ENCODE measurements around the gene ANKRD1.

ANKRD1 gene

DNA sequence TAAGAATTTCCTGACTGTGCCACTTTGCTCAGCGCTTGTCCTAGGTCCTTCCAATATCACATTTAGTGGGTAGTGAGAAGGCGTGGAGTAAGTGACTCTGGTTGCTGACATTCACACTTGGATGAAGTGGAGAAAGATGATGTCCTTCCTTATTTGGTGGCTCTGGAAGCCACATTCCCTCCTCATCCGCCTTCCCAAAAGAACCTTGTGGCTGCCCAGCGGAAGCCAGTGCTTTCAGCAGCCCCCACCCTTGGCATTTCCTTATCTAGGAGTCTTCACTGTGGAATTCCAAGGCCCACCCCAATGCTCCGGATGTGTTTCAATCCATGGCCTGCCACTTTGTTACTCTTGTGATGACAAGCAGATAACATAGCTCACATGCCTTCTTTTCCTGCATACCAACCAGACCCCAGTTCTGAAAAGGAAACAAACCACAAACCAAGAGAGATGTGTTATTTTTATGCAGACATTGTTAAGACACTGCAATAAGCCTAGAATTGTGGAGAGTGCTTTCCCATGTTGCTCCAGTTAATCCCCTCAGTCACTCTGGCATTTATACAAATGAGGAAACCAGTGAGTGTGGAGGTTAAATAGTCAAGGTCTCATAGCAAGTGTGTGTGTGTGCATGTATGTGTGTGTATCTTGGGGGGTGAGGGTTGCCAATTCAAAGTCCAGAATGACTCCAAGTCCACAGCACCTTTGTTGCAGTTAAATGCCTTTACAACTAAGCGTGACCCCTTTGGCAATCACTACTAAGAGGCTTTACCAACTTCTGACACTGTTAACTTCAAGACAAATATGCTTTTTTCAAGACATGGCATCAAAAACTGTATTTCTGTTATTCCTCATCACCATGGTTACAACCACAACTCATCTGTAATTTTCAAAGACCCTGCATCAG lies 10.3 kb upstream of the ANKRD1 start:
- DNase-seq, result no peak

DNA sequence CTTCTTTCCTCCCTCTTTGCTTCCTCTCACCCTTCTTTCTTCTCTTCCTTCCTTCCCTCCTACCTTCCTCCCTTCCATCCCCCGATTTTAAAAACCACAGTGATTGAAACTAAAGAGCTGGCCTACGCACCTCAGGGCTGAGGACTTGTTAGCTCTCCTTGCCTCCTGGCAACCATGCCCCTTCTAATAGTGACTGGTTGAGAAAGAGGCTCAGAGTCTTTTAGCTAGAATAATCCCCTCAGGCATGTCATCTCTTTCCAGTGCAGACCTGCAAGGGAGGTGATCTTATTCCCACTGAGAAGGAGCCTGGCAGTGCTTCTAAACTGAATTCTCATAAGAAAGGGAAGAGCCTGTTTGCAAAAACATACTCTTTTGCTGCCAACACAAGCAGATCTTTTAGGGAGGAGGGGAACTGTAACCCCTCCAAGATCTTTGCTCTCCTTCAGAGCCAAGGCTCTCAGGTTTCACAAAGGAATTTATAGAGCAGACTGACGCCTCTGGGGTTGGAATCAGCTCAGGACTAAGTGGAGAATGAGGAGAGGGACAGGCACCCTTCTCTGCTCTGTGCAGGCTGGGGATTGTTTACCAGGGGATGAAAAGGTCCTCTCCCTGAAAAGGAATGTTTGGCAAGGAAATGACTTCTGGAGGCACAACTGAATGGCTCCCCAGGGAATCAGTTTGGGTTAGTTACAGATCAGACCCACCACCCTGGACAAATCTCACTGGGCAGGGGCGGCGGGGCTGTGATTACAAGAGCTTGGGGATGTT lies 9.4 kb upstream of the ANKRD1 start:
- no peak for DNase-seq

GRCh38 chr10:90929179-90929578 lies 8.3 kb upstream of the ANKRD1 start:
- DNase-seq, result no peak

DNA sequence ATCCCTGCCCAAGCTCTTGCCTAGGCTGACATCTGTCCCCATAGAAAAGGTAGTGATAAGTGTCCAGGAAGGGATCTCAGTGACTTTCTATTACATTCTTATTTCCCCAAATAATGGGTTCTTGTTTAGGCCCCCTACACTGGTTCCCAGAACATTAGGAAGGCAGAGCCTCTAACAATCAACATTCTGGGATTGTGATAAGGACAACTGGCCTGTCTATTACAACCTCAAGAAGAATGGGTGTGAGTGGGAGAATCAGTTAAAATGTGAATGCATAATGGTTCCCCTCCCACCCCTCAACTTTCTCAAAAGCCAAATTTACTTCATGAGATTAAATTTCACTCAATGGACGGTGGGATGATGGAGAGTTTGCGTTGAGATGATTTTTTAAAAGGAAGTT lies 6.4 kb upstream of the ANKRD1 start:
- no peak for DNase-seq

DNA sequence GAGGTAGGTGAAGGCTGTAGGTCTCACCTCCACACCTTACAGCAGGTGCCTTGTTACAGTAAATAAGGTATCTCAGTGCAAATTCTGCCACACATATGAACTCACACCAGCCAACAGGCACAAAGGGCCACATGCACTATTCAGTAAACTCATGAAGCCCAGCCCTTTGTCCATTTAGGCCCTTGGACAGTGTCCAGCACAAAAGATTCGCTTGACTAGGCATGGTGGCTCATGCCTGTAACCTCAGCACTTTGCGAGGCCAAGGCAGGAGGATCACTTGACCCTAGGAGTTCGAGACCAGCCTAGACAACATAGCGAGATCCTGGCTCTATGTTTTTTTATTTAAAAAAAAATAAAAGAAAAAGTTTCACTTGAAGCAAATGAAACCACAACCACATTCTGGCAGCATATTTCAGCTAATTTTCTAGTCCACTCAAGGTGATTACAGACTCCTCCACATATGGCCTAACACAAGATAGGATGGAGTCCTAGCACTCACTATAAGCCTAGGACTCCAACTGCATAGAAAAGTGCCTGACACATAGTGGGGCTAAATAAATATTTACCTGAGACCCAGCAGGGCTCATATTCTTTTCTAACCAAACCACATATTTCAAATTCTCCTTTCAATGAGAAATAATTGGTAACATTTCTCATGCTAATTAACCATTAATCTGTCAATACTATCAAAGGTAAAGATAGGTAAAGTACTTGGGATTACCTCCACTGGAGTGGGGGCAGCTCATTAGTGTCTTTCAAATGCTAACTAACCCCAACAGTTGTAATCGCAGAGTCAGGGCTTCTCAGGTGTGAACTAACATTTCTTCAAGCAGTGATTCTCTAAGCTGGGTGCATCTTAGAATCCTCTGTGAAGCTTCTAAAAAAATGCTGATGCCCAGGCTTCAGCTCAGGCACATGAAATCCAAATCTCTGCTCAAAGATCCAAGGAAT lies 4.5 kb upstream of the ANKRD1 start:
- no peak for DNase-seq

DNA sequence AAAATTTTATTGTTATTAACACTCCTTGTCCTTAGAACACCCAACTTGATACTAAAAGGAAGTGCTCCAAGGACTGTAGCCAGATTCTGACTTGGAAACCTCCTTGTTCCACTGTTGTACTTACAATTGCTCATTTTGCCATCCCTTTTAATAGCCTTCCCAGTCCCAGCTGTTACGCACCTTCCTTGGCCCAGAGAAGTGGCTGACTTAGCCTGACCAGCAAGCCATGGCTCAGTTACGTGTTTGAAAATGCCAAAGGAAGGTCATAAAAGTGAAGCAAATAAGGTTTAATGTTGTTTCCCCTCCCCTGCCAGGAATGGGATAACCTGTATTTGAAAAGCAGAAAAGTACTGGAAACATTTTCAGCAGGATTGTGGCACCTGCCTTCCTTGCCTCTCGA lies 3.7 kb upstream of the ANKRD1 start:
- no peak for DNase-seq

- DNase-seq, result no peak
Observed at GRCh38 chr10:90923111-90923731, 2.3 kb upstream of the ANKRD1 start.

DNA sequence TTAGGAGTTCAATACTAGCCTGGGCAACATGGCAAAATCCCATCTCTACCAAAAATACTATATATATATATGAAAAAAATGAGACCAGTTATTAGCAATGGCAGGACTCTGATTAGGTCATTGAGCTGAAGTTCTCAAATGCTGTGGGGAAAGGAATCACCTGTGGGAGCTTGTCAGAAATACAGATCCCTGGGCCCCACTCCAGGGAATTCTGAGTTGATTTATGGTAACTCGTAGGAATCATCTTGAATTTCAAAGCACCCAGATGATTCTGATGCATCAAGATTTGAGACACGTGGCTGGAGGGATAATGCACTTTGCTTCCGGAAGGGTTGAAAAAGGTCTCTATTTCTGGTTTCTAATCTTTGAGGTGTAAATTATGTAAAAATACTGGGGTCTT lies 1.0 kb upstream of the ANKRD1 start:
- no peak for DNase-seq

DNA sequence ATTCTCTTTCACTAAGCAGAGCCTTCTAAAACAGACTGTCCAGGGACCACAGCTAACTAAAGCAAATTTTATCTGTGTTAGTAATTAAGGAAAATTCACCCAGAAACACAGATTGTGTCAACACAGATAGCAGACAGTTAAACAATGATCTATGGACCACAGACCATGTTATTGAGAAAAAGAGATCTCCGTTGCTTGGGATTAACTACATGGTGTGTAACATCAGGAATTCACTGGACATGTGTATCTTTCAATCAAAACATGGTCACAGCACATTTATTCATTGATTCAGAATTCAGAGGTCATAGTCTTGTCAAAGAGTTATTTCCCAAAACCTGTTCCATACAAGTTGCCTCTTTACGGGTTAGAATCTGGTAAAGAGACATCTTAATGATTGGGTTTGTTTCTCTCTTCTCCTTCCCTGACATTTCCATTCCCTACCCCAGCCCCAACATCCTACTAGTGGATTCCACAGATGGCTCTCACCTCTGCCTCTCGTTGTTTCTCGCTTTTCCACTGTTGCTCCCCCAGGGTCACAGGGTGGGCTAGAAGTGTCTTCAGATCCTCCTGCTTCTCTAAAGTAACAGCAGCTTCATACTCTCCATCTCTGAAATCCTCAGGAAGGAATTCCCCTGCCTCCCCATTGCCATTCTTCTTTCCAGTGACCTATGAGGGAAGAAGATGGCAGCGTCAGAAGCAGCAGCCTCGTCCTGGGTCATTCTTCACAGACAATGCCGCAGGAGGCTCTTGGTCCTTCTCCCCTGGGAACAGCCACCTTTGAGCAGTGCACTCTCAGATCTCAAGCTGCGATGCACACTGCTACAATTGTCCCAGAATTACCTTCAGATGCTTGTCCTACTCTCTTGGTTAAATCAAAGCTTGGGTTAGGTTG lies 958 bp downstream of the ANKRD1 start:
- DNase-seq, result no peak

DNA sequence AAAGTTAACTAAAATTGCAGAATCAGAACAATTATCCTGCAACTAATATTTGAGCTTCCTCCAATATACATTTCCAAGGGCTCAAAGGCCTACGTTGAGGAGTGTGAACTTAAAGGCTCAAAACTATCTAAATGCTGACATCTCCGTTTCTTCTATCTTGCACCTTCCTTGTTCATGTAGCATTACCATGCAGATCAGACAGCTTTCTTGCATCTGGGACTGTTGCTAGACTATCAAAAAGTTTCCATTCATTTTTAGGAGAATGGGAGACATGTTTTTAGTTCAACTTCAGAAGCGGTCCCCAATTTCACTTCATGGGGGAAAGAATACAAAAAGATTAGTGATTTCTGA lies 2.9 kb downstream of the ANKRD1 start:
- DNase-seq, result no peak

DNA sequence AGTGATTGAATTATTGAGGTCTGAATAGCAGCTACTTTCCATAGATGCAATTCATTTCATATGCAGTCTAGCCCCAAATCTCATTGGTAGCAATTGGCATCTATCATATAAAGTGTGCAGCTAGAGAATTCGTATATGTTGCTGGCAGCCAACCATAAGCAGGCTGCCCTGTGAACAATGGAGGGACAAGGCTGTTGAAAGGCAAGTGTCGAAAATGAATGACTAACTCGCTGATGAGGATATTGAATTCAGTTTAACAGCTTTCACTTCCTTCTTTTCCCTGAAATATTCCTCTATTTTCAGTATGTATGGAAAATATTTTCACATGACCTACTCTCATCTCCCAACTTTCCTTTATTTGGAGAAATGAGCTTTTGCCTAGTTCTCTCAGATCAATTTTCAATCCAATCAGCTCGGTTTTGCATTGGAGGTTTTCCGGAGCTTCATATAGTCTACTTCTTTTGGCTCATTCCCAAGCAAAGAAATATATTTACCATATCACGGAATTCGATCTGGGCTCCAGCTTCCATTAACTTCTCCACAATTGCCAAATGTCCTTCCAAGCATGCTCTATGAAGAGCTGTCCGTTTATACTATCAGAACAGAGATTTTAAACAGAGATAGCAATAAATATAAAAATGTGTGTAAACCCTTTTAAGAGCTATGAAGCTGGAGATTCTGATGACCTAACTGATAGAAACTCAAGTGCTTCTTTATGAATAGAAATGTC lies 3.5 kb downstream of the ANKRD1 start:
- no peak for DNase-seq

DNA sequence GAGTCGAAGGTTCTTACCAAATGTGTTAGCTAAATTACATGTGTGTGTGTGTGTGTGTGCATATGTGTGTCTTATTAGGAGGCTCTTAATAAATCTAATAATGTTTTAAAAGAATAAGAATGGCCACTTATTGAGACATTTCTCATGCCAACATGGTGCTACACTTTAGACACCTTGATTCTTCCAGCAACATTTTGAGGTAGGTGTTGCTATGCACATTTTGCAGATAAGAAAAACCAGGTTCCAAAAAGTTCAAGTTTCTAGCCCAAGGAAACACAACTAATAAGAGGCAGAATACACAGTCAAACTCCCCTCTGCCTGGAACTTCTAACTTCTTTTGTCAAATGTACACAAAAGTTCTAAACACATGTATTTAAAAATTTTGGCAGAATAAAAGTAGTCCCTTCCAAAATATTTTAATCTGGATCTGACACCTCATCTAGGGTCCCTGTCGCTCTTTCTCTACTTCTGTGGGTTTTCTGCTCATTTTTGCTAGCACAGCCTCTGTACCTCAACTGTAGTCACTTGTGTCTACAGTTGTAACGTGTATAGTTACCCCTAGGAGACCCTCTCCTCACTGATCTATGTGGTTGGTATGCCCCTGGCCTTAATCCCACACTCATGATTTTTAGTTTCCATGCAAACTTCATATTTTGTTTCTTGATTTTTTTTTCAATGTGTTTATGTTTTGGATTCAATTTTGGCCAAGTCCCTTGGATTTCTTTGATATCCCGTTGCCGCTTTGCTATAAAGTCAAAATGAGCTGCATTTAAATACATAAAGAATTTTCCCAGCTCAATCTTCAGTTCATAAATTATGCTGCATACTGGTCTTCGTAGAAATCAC lies 4.3 kb downstream of the ANKRD1 start:
- no peak for DNase-seq

GRCh38 chr10:90915766-90916075 lies 5.2 kb downstream of the ANKRD1 start:
- DNase-seq, result no peak

DNA sequence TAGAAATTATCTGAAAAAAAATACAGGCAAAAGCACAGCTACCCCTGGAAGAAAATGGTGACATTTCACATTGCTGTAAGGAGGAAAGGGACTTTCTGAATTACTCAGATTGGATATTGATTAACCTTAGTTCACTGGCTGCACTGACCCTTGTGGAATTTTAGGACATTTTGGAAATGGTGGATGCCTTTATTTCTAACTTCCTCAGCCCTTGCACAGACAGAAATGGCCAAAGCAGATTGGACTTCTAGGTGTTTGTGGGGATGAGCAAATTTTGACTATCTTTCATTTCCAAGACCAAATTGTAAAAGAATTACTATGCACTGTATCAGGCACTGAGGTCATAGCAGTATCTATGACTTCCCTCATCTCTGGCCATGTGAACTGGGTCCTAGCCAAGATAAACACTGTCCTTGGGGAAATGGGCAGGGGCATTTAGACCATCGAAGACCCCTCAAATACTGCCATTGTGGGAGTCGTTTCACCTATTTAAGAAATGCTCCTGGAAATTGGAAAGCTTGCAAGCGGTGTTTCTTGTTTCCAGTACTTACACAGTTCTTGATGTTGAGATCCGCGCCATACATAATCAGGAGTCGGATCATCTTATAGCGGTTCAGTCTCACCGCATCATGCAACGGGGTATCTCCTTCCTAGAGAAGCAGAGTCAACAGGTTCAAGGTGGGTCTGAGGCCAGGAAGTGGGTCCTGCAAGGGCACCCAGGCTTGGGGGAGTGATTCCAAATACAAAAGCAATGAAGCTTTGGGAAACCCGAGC lies 5.7 kb downstream of the ANKRD1 start:
- no peak for DNase-seq

- no peak for DNase-seq
Observed at GRCh38 chr10:90913774-90914420, 7.0 kb downstream of the ANKRD1 start.

GRCh38 chr10:90912854-90913479 lies 7.9 kb downstream of the ANKRD1 start:
- no peak for DNase-seq

DNA sequence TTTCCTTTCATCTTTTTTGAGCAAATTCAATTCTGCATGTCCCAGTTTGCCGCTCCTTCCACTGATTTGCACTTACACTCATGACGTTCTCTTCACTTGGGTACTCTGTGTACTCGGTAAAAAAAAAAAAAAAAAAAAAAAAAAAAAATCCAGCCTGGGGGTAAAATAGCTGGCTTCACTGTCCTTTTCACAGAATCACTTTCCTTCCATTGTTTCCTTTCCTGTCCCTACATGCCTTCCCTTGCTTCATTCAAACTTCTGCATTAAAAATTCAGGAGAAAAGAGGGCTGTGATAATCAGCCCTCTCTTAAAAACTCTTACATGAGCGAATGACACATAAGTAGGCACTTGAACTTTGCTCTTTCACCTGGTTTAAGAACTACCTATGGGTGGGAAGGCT lies 8.7 kb downstream of the ANKRD1 start:
- DNase-seq, result no peak

Measured in activated CD4-positive, alpha-beta T cell treated with anti-CD3 and anti-CD28 coated beads, Interleukin-2, amount 50 U/mL, for 48 hours (primary cell).